A549 treated with RU486 at 1 μM for 4 hours (cell line): ENCODE data around the gene B2M. TPM values are rescaled to one million over a fixed set of nuclear protein-coding genes. Genes with fewer than 3 reads are reported as not detected.

Experiments
- total RNA-seq: library from RNA; stranded (reverse); fragments of 200-300 nt; extraction: Qiagen RNA extraction; gene quantifications from 5 replicates; pipeline ENCODE4 v1.2.3, GENCODE V29; 2022; ENCODE audit warnings: low read depth

B2M gene
- 409 to 483 TPM (median 446 TPM) in 5 replicates for total RNA-seq

DNA sequence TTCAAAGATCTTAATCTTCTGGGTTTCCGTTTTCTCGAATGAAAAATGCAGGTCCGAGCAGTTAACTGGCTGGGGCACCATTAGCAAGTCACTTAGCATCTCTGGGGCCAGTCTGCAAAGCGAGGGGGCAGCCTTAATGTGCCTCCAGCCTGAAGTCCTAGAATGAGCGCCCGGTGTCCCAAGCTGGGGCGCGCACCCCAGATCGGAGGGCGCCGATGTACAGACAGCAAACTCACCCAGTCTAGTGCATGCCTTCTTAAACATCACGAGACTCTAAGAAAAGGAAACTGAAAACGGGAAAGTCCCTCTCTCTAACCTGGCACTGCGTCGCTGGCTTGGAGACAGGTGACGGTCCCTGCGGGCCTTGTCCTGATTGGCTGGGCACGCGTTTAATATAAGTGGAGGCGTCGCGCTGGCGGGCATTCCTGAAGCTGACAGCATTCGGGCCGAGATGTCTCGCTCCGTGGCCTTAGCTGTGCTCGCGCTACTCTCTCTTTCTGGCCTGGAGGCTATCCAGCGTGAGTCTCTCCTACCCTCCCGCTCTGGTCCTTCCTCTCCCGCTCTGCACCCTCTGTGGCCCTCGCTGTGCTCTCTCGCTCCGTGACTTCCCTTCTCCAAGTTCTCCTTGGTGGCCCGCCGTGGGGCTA lies at the start of gene B2M, which contains the start of gene PATL2:
B2M (plus strand) TSS at position 422 of the 647 bp plus-strand sequence; CDS start at position 452, 30 bp downstream.
PATL2 (minus strand) TSS at position 228 of the 647 bp plus-strand sequence. CDS start 34,833 bp downstream, outside the sequence.

DNA sequence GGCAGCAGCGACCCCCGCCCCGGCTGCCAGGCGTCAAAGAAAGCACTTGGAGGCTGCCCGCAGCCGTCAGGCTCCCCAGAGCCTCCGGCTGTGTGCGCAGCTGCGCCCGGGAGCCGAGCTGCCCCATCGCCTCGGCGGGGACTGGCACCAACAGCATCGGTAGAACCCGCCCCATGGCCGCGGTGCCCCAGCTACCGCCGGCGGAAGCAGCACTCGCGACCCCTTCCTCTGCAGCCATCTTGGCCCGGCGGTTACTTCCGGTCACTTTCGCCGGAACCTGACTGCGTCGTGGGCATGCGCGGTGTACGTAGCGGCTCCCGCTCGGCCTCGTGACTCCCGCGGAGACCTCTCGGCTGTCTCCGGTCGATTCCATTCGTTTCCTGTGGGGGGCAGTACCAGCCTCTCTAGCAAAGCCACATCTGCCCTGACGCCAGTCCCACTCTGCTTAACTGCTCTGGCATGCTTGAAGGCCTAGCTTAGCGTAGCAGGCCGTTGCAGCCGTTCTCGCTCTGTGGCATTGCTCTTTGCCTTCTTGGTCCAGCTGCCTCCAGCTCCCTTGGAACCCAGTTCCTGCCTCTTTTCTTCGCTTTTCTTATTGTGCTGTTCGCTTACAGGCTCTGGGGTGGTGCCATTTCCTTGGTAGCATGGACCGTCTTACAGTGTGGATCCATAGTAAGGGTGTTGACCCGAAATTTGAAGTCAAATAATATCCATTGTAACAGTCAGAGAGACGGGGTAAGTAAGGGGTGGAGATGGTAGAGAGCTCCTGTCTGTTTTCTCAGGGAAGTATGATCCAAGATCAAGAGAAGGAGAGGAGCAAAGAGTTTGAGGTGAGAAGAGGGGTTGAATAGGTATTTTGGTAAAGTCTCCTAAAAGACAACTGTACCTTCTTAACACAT lies 47.7 kb upstream of the B2M start, which contains the start of gene SPG11:
SPG11 (minus strand) TSS at position 253 of the 899 bp plus-strand sequence; CDS start at position 238, 15 bp downstream.

DNA sequence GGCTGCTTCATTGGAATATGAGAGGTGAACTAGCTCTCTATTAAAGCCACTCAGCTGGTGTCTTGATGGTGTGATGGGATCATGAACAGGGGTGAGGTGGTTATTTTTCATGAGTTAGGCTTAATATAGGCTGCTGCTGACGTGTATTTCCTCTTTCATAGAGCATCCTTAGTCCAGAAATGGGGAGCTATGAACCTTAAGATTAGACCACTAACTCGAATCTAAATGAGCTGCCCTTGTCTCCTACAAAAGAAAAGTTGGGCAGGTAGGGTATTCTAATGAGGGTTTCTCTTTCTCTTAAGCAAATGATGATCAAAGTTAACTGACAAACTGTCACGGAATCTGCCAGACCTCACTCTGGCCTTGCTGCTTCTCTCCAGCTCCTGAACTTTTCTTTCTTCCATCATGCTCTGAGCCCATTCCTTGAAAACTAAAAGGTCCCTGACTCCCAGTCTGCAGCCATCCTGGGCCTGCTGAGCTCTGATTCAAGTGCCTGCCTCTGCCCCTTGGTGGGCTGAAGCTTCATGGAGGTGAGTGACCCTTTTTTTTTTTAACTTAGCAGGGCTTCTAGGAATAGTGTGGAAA lies 25.0 kb downstream of the B2M start, which contains the start of gene TRIM69:
TRIM69 (plus strand) TSS at position 348 of the 585 bp plus-strand sequence; CDS start at position 525, 177 bp downstream.

Other genes starting within 250 kb of the B2M start
- 70.6 to 130 TPM (median 101 TPM) in 5 replicates for gene EIF3J, start 174.4 kb upstream of the B2M start, total RNA-seq
- 7.2 to 9.0 TPM (median 8.3 TPM) in 5 replicates for gene SPG11, start 47.9 kb upstream of the B2M start, total RNA-seq
- 0.07 to 0.14 TPM in 2 of 5 replicates, not detected in the others for gene PATL2, start 194 bp upstream of the B2M start, total RNA-seq
- gene TRIM69, start 25.0 kb downstream of the B2M start, total RNA-seq, result 3.3 to 6.8 TPM (median 4.5 TPM) in 5 replicates
- gene TERB2, start 245.2 kb downstream of the B2M start, total RNA-seq, result not detected in 5 replicates